ENCODE data around the gene C14orf119.

DNA sequence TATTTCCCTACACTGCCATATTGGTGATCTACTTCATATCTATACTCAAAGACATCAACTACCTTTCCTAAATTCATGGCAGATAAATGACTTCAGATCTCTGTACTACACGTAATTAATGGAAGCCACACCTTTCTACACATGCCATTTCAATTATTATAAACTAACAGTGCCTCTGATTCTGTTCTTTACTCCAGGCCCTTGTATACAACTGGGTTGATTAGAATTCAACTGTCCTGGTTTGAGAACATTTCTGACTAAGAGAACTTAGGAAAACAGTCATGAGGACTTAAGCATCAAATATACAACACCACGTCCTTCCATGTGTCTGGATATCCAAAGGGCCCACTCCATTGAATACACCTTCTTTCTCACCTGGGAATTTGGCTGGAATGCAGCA lies 2.2 kb upstream of the C14orf119 start:
- no peak for TF ChIP-seq HDAC1 (IDR thresholded peaks at IDR 0.05)
- TF ChIP-seq ZNF444 (CRISPR knock-in tag; IDR thresholded peaks at IDR 0.05): no peak
- TF ChIP-seq ZNF76 (CRISPR knock-in tag; IDR thresholded peaks at IDR 0.05; ENCODE audit: borderline replicate concordance): no peak
- TF ChIP-seq, protein P1, sequence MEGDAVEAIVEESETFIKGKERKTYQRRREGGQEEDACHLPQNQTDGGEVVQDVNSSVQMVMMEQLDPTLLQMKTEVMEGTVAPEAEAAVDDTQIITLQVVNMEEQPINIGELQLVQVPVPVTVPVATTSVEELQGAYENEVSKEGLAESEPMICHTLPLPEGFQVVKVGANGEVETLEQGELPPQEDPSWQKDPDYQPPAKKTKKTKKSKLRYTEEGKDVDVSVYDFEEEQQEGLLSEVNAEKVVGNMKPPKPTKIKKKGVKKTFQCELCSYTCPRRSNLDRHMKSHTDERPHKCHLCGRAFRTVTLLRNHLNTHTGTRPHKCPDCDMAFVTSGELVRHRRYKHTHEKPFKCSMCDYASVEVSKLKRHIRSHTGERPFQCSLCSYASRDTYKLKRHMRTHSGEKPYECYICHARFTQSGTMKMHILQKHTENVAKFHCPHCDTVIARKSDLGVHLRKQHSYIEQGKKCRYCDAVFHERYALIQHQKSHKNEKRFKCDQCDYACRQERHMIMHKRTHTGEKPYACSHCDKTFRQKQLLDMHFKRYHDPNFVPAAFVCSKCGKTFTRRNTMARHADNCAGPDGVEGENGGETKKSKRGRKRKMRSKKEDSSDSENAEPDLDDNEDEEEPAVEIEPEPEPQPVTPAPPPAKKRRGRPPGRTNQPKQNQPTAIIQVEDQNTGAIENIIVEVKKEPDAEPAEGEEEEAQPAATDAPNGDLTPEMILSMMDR (IDR thresholded peaks at IDR 0.05 in 2 of 3, conservative IDR thresholded peaks at IDR 0.05 in 1 of 3; ENCODE audit: insufficient read depth in 2 of 3, low read depth in 1 of 3, low read length in 3 of 3): no peak
- TF ChIP-seq SP1 (CRISPR knock-in tag; IDR thresholded peaks at IDR 0.05): no peak
- TF ChIP-seq ATF1 (CRISPR knock-in tag; IDR thresholded peaks at IDR 0.05): no peak
- no peak for TF ChIP-seq ATF1 (tag; IDR thresholded peaks at IDR 0.05)
- no peak for TF ChIP-seq TCF7L2 (IDR thresholded peaks at IDR 0.05; ENCODE audit: low read depth, low read length)
- no peak for TF ChIP-seq DPF2 (IDR thresholded peaks at IDR 0.05)

All from K562 (cell line).